Endothelial cell of umbilical vein (primary cell): Measurements from ENCODE around the gene STXBP2.

Experiments
- CTCF ChIP-seq, 2 donors: IDR thresholded peaks; 1 replicate in 1 of 2; 2 replicates in 1 of 2; pipeline ENCODE4 v1.5.1; 2011; ENCODE audit warnings: low read length in 2 of 2, mild to moderate bottlenecking in 2 of 2, moderate library complexity in 2 of 2, control low read depth in 1 of 2, inconsistent platforms in 1 of 2, low read depth in 1 of 2; ENCODE audit not compliant: insufficient read depth in 1 of 2; ENCODE audit errors: extremely low read depth in 1 of 2
- MYC ChIP-seq: IDR thresholded peaks from one replicate; pipeline ENCODE4 v1.6.1; 2011; ENCODE audit warnings: mild to moderate bottlenecking, low read depth, low read length
- POLR2A ChIP-seq: IDR thresholded peaks from 2 replicates; pipeline ENCODE4 v1.6.1; 2012; ENCODE audit warnings: low read depth, mild to moderate bottlenecking, control low read depth, low read length

- TF ChIP-seq CTCF (IDR thresholded peaks at IDR 0.05; ENCODE audit: extremely low read depth in 1 of 2, insufficient read depth in 1 of 2, low read depth in 1 of 2, low read length in 2 of 2) (no peak), MYC (no peak), POLR2A (no peak)
These were observed 8.2 kb upstream of the STXBP2 start for GRCh38 chr19:7628589-7629311.
